Measurements from ENCODE around the gene KIF19. TPM values are rescaled to one million over a fixed set of nuclear protein-coding genes. Genes with fewer than 3 reads are reported as not detected.
A peak's percentile ranks its signal among the peaks of the same experiment; 100 is the strongest.

KIF19 gene
- total RNA-seq, 2 experiments from 2014 or later = 0.81 to 1.1 TPM

GRCh38 chr17:74359916-74360315 is 33.9 kb downstream of the KIF19 start:
- Histone ChIP-seq H3K27ac (ENCODE audit: low read depth in 1 of 2, low read length in 2 of 2) (no peak overlapping the region), H3K27me3 (ENCODE audit: control insufficient read depth in 1 of 2, insufficient read depth in 2 of 2, low read length in 2 of 2) (peaks cover 50 to 52% of the 10 kb centered on the region in 2 experiments), H3K4me1 (ENCODE audit: insufficient read depth, low read length) (peaks cover 16% of the 10 kb centered on the region), H3K9me3 (ENCODE audit: control insufficient read depth in 1 of 2, insufficient read depth in 1 of 2, low read length in 2 of 2) (peaks cover 0 to 17% of the 10 kb centered on the region in 2 experiments), H3K4me3 (ENCODE audit: low read length) (no peak overlapping the region), H3K36me3 (ENCODE audit: insufficient read depth, low read length) (no peaks in the 10 kb centered on the region)
- no peak for TF ChIP-seq CTCF (IDR thresholded peaks at IDR 0.05)
- CTCF ChIA-PET = interaction anchor here (1.2 kb wide), 1 partner anchor 8 kb away, joined by 4 read pairs; no protein-coding TSS in a partner anchor
- Mint-ChIP-seq H3K4me1 (ENCODE audit: low read depth) (peaks cover 4% of the 10 kb centered on the region), H3K36me3 (ENCODE audit: low read depth) (no peaks in the 10 kb centered on the region), H3K9me3 (no peaks in the 10 kb centered on the region), H3K4me3 (no peak overlapping the region), H3K27ac (no peak overlapping the region), H3K27me3 (peaks cover 46% of the 10 kb centered on the region)
- ATAC-seq (ENCODE audit: poor library complexity) (no peak), DNase-seq (no peak)
- intact Hi-C loops (cut with DNase I, micrococcal nuclease) = loop anchor here in 1 of 2 experiments (2.0 kb wide), 1 partner anchor 149 kb away; no protein-coding TSS in a partner anchor
- POLR2A ChIA-PET = no interaction called here

GRCh38 chr17:74360899-74361229 is 34.8 kb downstream of the KIF19 start:
- no peak overlapping the region for H3K27ac Mint-ChIP-seq
- POLR2A ChIA-PET = interaction anchor here (0.9 to 1.1 kb wide), 2 partner anchors 148 to 157 kb away, joined by 3 read pairs; partner anchors contain the start of genes RPL38 and TTYH2
- peaks cover 0 to 17% of the 10 kb centered on the region in 2 experiments for H3K9me3 ChIP-seq (ENCODE audit: control insufficient read depth in 1 of 2, insufficient read depth in 1 of 2, low read length in 2 of 2)
- no peak for TF ChIP-seq CTCF (IDR thresholded peaks at IDR 0.05)
- no peak overlapping the region for H3K4me3 ChIP-seq (ENCODE audit: low read length)
- no peaks in the 10 kb centered on the region for H3K36me3 Mint-ChIP-seq (ENCODE audit: low read depth)
- H3K27me3 ChIP-seq (ENCODE audit: control insufficient read depth in 1 of 2, insufficient read depth in 2 of 2, low read length in 2 of 2) = peaks cover 42 to 43% of the 10 kb centered on the region in 2 experiments
- DNase-seq (no peak), ATAC-seq (ENCODE audit: poor library complexity) (no peak)
- H3K9me3 Mint-ChIP-seq = no peaks in the 10 kb centered on the region
- no peak overlapping the region for H3K4me3 Mint-ChIP-seq
- CTCF ChIA-PET = interaction anchor here (1.0 to 2.3 kb wide), 3 partner anchors 18 to 158 kb away, joined by 3 to 7 read pairs (median 4); partner anchors contain the start of gene RPL38
- intact Hi-C loops (cut with DNase I, micrococcal nuclease) = loop anchor here in 1 of 2 experiments (2.0 kb wide), 1 partner anchor 150 kb away; no protein-coding TSS in a partner anchor
- no peaks in the 10 kb centered on the region for H3K36me3 ChIP-seq (ENCODE audit: insufficient read depth, low read length)
- no peak overlapping the region for H3K27ac ChIP-seq (ENCODE audit: low read depth in 1 of 2, low read length in 2 of 2)
- H3K4me1 ChIP-seq (ENCODE audit: insufficient read depth, low read length) = peaks cover 16% of the 10 kb centered on the region
- H3K27me3 Mint-ChIP-seq = peaks cover 36% of the 10 kb centered on the region
- peaks cover 4% of the 10 kb centered on the region for H3K4me1 Mint-ChIP-seq (ENCODE audit: low read depth)

- Histone ChIP-seq H3K4me3 (ENCODE audit: low read length) (no peak within 1 kb of the TSS), H3K36me3 (ENCODE audit: insufficient read depth, low read length) (no peaks in the 10 kb centered on the region), H3K27ac (ENCODE audit: low read depth in 1 of 2, low read length in 2 of 2) (no peak within 1 kb of the TSS), H3K9me3 (ENCODE audit: control insufficient read depth in 1 of 2, insufficient read depth in 1 of 2, low read length in 2 of 2) (peaks cover 0 to 17% of the 10 kb centered on the region in 2 experiments), H3K4me1 (ENCODE audit: insufficient read depth, low read length) (peaks cover 14% of the 10 kb centered on the region), H3K27me3 (ENCODE audit: control insufficient read depth in 1 of 2, insufficient read depth in 2 of 2, low read length in 2 of 2) (peaks cover 36 to 37% of the 10 kb centered on the region in 2 experiments)
- Mint-ChIP-seq H3K4me1 (ENCODE audit: low read depth) (peaks cover 4% of the 10 kb centered on the region), H3K9me3 (no peaks in the 10 kb centered on the region), H3K27ac (no peak within 1 kb of the TSS), H3K4me3 (no peak within 1 kb of the TSS), H3K36me3 (ENCODE audit: low read depth) (no peaks in the 10 kb centered on the region), H3K27me3 (peaks cover 31% of the 10 kb centered on the region)
- TF ChIP-seq CTCF (IDR thresholded peaks at IDR 0.05) = peak; percentile 32
- peak in 11 of 14 experiments; percentile 18 to 60 (median 36) for DNase-seq
- intact Hi-C loops (cut with DNase I, micrococcal nuclease) = loop anchor here in 1 of 2 experiments (2.0 kb wide), 1 partner anchor 151 kb away; no protein-coding TSS in a partner anchor
- CTCF ChIA-PET = interaction anchor here (1.0 to 2.3 kb wide), 3 partner anchors 18 to 158 kb away, joined by 3 to 7 read pairs (median 4); partner anchors contain the start of gene RPL38
- POLR2A ChIA-PET = interaction anchor here (0.9 to 1.1 kb wide), 2 partner anchors 148 to 158 kb away, joined by 3 read pairs; partner anchors contain the start of genes RPL38 and TTYH2
- ATAC-seq (ENCODE audit: poor library complexity) = peak; percentile 46
Observed at GRCh38 chr17:74361230-74362068, 35.4 kb downstream of the KIF19 start, which contains the start of gene BTBD17. BTBD17 (minus strand) TSS chr17:74361868; CDS start chr17:74361819, 49 bp downstream.
